Breast epithelium (tissue), 4 donors: ENCODE data around the gene SFXN5. TPM values are rescaled to one million over a fixed set of nuclear protein-coding genes. Genes with fewer than 3 reads are reported as not detected.

Source experiments
- DNase-seq, 2 donors: peaks; one replicate each; pipeline ENCODE4 v3.0.0-alpha.2; 2019; ENCODE audit warnings: low spot score in 2 of 2
- H3K27ac ChIP-seq, 2 donors: fragments of 200-600 bp; sonication (generic) in 1 of 2; one replicate each; pipeline ENCODE4 v1.5.1; 2016 to 2019; ENCODE audit warnings: mild to moderate bottlenecking in 1 of 2
- H3K27me3 ChIP-seq, 2 donors: fragments of 200-600 bp; sonication (generic) in 1 of 2; one replicate each; pipeline versions ENCODE4 v1.5.1 to v1.6.0; 2017 to 2019; ENCODE audit warnings: control low read depth in 1 of 2, mild to moderate bottlenecking in 1 of 2
- H3K36me3 ChIP-seq: fragments of 200-600 bp; one replicate; pipeline ENCODE4 v1.5.1; 2019
- H3K4me1 ChIP-seq, 2 donors: fragments of 200-600 bp; sonication (generic); one replicate each; pipeline ENCODE4 v1.5.1; 2016 to 2019; ENCODE audit warnings: control low read depth in 1 of 2
- H3K4me3 ChIP-seq, 3 donors: fragments of 200-600 bp; sonication (generic); 1 replicate in 2 of 3; 2 replicates in 1 of 3; pipeline ENCODE4 v1.5.1; 2016 to 2019; ENCODE audit warnings: mild to moderate bottlenecking in 3 of 3, moderate library complexity in 2 of 3
- H3K9me3 ChIP-seq, 2 donors: fragments of 200-600 bp; sonication (generic) in 1 of 2; one replicate each; pipeline ENCODE4 v1.5.1; 2016 to 2019; ENCODE audit warnings: control low read depth in 1 of 2
- CTCF ChIP-seq, 3 donors: fragments of 450-650 bp; IDR thresholded peaks; one replicate each; pipeline ENCODE4 v1.5.1; 2016 to 2017; ENCODE audit warnings: antibody characterized with exemption in 3 of 3, mild to moderate bottlenecking in 3 of 3, moderate library complexity in 3 of 3
- POLR2A ChIP-seq: fragments of 450-650 bp; IDR thresholded peaks from one replicate; pipeline ENCODE4 v1.6.1; 2016; ENCODE audit warnings: antibody characterized with exemption, mild to moderate bottlenecking, moderate library complexity
- POLR2AphosphoS5 ChIP-seq, 3 donors: sonication (generic); formaldehyde crosslinking; IDR thresholded peaks; one replicate each; pipeline ENCODE4 v1.6.1; 2017; ENCODE audit warnings: antibody characterized with exemption in 3 of 3
- intact Hi-C: fragments of 100-400 bp; cut with DNase I; formaldehyde crosslinking; loops from one replicate; pipeline ENCODE4 v1.15.1; 2023; ENCODE audit warnings: low total_unique reads
- total RNA-seq, 3 donors: library from RNA; depleted of rRNA; stranded (reverse); fragments of >200 nt; gene quantifications; one replicate each; pipeline ENCODE4 v1.1.0, GENCODE V29; 2016

SFXN5 gene
- total RNA-seq, 3 donors from 2014 or later = 6.7 to 19.6 (median 12.8) TPM

GRCh38 chr2:72895154-72895553, 176.4 kb downstream of the SFXN5 start:
- peaks cover 0 to 18% of the 10 kb centered on the region in 2 donors for H3K27me3 ChIP-seq
- no peak overlapping the region for H3K4me3 ChIP-seq
- DNase-seq = no peak
- intact Hi-C loops = loop anchor here (10.0 kb wide), 1 partner anchor 280 kb away; no protein-coding TSS in a partner anchor
- H3K36me3 ChIP-seq = no peaks in the 10 kb centered on the region
- no peak overlapping the region for H3K27ac ChIP-seq
- TF ChIP-seq POLR2AphosphoS5 (IDR thresholded peaks at IDR 0.05) (no peak), CTCF (IDR thresholded peaks at IDR 0.05) (no peak), POLR2A (no peak)
- no peaks in the 10 kb centered on the region for H3K4me1 ChIP-seq
- no peaks in the 10 kb centered on the region for H3K9me3 ChIP-seq

GRCh38 chr2:72894514-72894913, 177.0 kb downstream of the SFXN5 start:
- no peak overlapping the region for H3K27ac ChIP-seq
- H3K27me3 ChIP-seq = peaks cover 0 to 17% of the 10 kb centered on the region in 2 donors
- TF ChIP-seq POLR2A (no peak), CTCF (IDR thresholded peaks at IDR 0.05) (no peak), POLR2AphosphoS5 (IDR thresholded peaks at IDR 0.05) (no peak)
- no peak overlapping the region for H3K4me3 ChIP-seq
- no peaks in the 10 kb centered on the region for H3K36me3 ChIP-seq
- H3K9me3 ChIP-seq = no peaks in the 10 kb centered on the region
- H3K4me1 ChIP-seq = no peaks in the 10 kb centered on the region
- intact Hi-C loops = loop anchor here (10.0 kb wide), 1 partner anchor 280 kb away; no protein-coding TSS in a partner anchor
- no peak for DNase-seq

- Histone ChIP-seq H3K36me3 (no peaks in the 10 kb centered on the region), H3K4me3 (no peak overlapping the region), H3K27ac (no peak overlapping the region), H3K27me3 (peaks cover 0 to 17% of the 10 kb centered on the region in 2 donors), H3K9me3 (no peaks in the 10 kb centered on the region), H3K4me1 (no peaks in the 10 kb centered on the region)
- intact Hi-C loops = loop anchor here (10.0 kb wide), 1 partner anchor 281 kb away; no protein-coding TSS in a partner anchor
- no peak for DNase-seq
- peak; percentile 19 to 61 (median 30) for TF ChIP-seq CTCF (IDR thresholded peaks at IDR 0.05)
- no peak for TF ChIP-seq POLR2AphosphoS5 (IDR thresholded peaks at IDR 0.05)
- no peak for TF ChIP-seq POLR2A
Observed at GRCh38 chr2:72893594-72894319, 177.8 kb downstream of the SFXN5 start.

- H3K4me3 ChIP-seq = no peak overlapping the region
- peaks cover 0 to 17% of the 10 kb centered on the region in 2 donors for H3K27me3 ChIP-seq
- intact Hi-C loops = loop anchor here (10.0 kb wide), 1 partner anchor 282 kb away; no protein-coding TSS in a partner anchor
- peaks cover 0 to 8% of the 10 kb centered on the region in 2 donors for H3K4me1 ChIP-seq
- peak in 2 of 3 donors; percentile 39 to 49 for TF ChIP-seq CTCF (IDR thresholded peaks at IDR 0.05)
- TF ChIP-seq POLR2AphosphoS5 (IDR thresholded peaks at IDR 0.05) = no peak
- no peak for TF ChIP-seq POLR2A
- no peaks in the 10 kb centered on the region for H3K9me3 ChIP-seq
- DNase-seq = no peak
- no peak overlapping the region for H3K27ac ChIP-seq
- H3K36me3 ChIP-seq = no peaks in the 10 kb centered on the region
Observed at GRCh38 chr2:72892506-72893173, 178.9 kb downstream of the SFXN5 start.

Other genes starting within 250 kb of the SFXN5 start
- 10 to 100 TPM; 32.2 to 49.2 (median 37.0) TPM for gene EXOC6B, start 245.7 kb downstream of the SFXN5 start, total RNA-seq
- gene SPR, start 184.3 kb downstream of the SFXN5 start, total RNA-seq = 10 to 100 TPM; 36.3 to 53.4 (median 46.2) TPM
- under 1 TPM in 1 of 3 donors, not detected in 2; 0.44 TPM for gene EMX1, start 154.2 kb downstream of the SFXN5 start, total RNA-seq
- 10 to 100 TPM; 20.6 to 27.4 (median 26.5) TPM for gene RAB11FIP5, start 41.2 kb upstream of the SFXN5 start, total RNA-seq
- gene NOTO, start 130.9 kb upstream of the SFXN5 start, total RNA-seq = not detected
- gene SMYD5, start 142.5 kb upstream of the SFXN5 start, total RNA-seq = 10 to 100 TPM; 14.1 to 21.6 (median 18.3) TPM
- gene PRADC1, start 161.5 kb upstream of the SFXN5 start, total RNA-seq = 10 to 100 TPM; 21.6 to 49.6 (median 25.6) TPM
- gene CCT7, start 162.6 kb upstream of the SFXN5 start, total RNA-seq = 100 to 1,000 TPM; 180 to 223 (median 187) TPM
- 1 to 10 TPM; 1.6 to 4.0 (median 3.9) TPM for gene FBXO41, start 212.8 kb upstream of the SFXN5 start, total RNA-seq
- not detected for gene EGR4, start 221.8 kb upstream of the SFXN5 start, total RNA-seq